HG02870 (cell line): ENCODE results near the gene COL13A1.

Source experiments
- ATAC-seq: cut with Tn5 transposase; IDR thresholded peaks from one replicate; pipeline ENCODE4 v1.9.1; 2021; ENCODE audit warnings: mild to moderate bottlenecking, moderate library complexity; ENCODE audit not compliant: unreplicated experiment

Gene COL13A1

GRCh38 chr10:69844698-69845097 is 43.0 kb downstream of the COL13A1 start:
- ATAC-seq, result no peak

DNA sequence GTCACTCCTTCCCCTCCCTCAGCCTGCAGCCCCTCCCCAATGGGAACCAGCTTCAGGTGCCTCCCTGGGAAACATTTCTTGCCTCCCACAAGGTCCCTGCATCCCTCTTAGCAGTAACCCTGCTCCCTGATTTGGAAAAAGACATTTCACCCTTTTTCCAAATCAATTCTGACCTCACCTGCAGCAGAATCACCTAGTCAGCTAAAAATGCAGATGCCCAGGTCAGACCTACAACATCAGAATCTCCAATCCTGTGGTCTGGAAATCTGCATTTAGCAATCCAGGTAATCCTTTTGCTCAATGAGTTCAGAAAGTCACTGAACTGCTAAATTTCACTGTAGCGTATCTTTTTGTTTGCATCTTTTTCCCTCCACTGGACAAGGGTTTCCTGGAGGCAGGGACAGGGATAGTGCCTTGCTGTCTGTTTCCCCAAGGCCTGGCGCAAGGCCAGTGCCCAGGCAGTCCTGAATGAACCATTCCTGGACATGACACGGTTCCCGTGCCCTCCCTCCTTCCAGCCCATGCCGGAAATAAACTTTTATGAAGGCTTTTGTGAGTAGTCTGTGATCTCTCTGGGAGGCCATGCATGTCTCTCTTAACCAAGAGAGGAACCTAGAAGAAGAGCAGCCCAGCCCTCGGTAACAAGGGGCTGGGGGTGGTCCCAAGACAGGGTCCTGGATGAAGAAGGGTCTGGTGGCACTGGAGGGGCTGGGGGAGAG is 44.0 kb downstream of the COL13A1 start:
- ATAC-seq, result no peak

DNA sequence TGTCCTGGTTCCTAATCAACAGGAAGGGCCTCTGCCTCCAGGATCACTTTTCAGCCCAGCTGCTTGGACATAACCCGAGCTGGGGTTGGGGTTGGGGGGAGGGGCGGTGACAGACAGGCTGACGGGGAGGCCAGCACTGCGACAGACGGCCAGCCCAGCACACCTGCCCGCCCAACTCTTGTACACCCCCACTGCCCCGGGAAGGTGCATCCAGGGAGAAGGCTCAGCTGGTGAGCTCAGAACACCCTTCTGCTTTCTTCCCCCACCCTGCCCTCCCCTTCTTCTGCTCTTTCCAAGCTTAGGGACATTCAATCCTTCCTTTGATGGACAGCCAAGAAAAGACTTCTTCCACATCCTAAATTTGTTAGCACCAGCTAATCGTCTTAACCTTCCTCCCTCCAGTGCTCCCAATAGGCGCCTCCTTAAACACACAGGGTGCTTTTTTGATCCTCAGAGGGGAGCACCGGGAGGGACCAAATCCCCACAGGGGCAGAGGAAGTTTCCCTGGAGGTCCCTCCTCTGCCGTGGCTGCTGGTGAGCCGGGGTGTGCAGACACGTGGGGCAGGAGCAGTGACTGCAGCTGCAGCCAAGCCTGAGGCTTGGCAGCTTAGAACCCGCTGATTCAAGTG is 44.7 kb downstream of the COL13A1 start:
- no peak for ATAC-seq

DNA sequence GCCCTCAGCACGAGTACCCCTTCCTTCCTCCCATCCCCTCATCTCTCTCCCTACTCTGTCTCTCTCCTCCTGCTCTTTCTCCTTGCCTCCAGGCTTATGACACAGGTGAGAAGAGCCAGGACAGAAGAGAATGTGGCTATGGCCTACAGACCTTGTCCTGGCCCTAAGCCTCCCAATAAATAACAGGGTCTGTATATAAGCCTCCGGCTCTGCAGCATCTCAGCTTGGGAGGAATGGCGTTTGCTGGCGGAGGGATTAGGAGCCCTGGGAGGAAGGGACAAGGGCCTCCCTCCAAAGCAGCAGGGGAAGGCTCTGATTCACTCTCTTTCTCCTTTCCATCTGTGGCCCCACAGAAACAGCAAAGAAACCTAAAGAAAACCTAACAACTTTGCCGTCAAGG is 45.8 kb downstream of the COL13A1 start:
- no peak for ATAC-seq

- no peak for ATAC-seq
Observed at GRCh38 chr10:69847883-69848282, 46.2 kb downstream of the COL13A1 start.

- no peak for ATAC-seq
Observed at GRCh38 chr10:69848454-69848853, 46.7 kb downstream of the COL13A1 start.

GRCh38 chr10:69849825-69850224 is 48.1 kb downstream of the COL13A1 start:
- no peak for ATAC-seq

- no peak for ATAC-seq
Observed at GRCh38 chr10:69850440-69850839, 48.7 kb downstream of the COL13A1 start.

DNA sequence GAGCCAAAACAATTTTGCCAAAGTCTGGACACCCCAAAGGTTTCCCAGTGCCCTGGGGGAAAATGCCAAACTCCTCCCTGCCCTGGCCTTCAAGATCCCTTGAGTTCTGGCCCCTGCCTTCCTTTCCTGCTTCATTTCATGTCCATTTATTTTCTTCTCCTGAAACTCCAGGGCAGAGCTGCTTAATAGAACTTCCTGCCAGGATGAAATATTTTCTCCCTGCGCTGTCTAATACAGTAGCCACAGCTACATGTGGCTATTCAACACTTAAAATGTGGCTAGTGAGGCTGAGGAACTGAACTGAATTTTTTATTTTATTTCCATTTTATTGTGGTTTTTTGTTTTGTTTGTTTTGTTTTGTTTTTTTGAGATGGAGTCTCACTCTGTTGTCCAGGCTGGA is 49.6 kb downstream of the COL13A1 start:
- ATAC-seq, result no peak

DNA sequence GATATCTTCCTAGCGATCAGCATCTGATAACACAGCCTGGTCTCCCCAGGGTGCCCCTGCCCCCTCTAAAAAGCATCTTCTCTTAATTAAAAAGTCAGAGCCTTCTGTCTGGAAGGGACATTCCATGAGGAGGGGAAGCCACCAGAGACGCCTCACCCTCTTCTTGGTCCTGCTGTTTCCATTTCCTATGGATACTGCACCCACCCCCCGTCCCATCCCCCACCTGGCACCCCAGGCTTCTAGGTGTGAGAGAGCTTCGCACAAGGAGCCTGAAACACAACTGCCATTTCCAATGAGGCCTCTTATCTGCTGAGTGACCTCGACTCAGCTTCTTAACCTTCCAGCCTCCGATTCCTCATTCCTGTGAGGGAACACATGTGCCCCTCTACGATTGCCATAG is 51.4 kb downstream of the COL13A1 start:
- ATAC-seq, result no peak

DNA sequence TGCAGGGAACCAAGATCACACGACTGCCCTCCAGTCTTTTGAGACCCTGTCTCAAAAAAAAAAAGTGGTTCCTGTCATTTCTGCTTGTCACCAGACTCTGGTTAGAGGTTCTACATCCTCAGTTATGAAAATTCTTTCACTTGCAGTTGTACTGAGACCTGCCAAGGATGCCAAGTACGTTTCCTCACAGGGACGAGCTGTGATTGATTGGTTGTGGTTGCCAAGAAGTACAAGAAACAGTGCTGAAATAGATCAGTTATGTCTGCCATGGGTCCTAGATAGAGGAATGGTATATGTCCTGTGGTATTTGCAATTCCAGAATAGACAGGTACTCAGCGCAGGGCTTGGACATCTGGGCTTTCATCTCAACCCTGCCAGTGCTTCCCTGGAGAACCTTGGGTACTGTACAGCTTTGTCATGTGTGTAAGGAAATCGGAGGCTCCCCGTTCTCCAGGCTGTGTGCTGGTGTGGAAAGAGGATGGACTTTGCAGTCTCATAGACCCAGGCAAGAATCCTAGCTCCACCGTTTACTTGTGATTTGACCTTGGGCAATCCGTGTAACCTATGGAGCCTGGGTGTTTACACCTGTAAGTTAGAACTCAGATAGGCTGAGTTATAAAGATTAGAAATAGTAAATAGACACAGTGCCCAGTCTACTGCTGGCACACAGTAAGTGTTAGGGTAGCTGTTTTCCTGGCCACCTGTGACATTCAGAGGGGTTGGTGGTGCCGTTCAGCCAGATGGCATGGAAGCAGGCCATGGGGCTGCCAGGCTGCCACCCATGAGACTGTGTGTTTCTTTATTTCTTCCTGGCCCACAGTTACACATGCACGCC is 53.0 kb downstream of the COL13A1 start:
- no peak for ATAC-seq

DNA sequence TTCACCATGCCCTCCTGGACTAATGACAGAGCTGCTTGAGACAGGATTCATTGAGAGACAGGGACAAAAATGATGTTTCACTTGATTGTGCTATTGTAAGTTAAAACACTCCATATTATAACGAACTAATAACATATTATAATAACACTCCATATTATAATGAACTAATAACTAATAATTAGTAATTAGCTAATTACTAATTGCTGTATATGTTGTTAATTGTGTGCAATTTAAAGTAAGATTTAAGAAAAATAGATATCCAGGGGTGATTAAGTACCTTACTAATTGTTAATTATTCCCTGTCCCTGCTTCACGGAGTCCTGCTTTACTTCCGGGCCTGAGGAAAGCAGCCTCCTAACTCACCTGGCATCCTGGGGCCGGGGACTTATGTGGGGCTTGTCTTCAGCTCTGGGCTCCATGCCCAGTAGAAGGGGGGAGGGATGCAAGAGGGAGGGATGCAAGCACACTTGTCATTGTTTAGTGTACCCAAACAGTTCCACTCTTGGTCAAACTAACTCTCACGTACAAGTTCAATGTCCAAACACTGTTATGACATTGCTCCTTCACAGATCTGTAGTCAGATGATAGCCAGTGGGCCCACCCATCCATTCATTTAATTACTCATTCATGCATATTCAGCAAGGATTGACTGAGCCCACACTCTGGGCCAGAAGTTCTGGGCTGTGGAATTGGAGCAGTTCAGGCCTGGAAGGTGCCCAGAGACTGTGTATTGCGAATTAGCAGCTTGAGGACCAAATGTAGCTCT is 53.8 kb downstream of the COL13A1 start:
- ATAC-seq, result no peak

GRCh38 chr10:69856601-69857166 is 55.0 kb downstream of the COL13A1 start:
- ATAC-seq, result no peak

DNA sequence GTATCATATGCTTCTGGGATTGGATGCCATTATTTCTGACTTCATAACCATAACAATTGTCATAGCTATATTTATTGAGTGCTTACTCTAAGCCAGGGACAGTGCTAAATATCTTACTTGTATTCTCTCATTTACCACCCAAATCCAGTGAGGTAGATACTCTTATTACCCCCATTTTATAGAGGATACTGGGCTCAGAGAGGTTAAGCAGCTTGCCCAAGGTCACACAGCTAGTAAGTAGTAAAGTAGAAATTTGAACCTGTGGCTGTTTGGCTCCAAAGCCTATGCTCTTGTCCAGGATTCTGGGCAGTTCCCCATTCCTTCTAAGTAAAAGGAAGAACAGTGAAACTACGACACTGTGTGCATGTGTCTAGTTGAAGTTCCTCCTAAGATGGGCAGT is 56.5 kb downstream of the COL13A1 start:
- no peak for ATAC-seq

GRCh38 chr10:69860271-69860670 is 58.6 kb downstream of the COL13A1 start:
- ATAC-seq, result no peak

DNA sequence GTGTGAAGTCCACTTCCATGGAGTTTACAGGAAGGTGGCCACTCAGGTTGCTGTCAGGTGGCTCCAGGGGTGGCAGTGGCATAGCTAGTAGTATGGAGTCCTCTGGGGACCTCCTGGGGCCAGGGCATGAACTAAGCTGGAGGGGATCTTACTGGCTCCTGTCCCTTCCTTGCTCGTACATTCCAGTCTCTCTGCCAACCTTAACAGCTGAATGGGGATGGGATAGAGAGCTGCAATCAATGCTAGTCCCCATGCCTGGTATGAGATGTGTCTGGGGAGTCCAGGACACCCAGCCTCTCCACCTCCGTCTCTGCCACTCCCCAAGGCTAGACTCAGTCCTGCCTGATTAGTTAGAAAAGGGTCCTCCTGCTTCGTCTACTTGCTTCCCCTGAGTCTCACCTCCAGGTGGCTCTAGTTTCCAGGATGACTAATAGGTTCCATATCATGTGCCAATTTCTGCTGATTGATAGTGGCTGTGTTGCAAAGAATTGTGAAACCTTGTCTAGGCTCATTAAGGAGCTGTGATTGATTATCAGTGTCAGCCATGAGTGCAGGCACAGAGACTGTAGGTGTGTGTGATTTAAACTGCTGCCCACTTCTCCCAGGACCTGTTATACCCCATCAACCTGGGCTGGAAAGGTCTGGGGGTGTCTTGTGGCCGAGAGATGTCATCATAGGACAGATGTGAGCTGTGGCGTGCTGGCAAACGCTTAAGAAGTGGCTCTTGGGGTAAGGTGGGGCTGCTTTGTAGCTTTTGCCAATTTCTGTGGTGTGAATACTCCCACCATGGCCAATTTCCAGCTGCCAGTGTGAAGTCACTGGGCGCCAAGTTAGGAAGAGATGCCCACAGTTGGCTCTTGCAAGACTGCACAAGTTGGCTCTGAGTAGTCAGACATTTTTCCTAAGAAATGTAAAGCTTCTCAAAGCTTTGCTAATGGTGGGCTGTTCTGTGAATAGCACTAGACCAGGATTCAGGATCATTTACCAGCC is 59.8 kb downstream of the COL13A1 start:
- ATAC-seq, result no peak

DNA sequence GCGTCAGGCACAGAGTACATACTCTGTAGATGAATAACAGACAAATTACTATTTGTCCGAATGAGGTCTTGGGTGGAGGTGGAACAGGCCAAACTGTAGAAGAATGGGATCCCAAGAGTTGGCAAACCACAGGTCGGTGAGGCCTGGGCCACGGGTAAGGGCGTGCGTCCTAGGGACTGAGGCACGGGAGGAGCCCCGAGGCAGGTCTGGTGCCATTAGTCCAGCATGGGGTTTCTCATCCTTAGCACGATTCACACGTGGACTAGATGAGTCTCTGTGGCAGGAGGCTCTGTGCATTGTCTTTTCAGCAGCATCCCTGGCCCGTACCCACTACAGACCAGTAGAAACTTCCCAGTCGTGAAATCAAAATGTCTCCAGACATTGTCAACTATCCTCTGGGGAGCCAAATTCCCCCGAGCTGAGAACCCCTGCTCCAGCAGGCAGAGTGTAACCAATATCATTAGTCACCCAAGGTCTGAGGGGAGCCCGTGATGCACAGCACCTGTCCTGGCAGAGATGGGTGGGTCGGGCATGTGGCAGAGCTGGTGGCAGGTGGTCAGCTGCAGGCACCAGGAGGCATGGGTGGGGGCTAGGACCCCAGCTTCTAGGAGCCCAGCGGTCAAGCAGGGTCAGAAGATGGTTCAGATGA is 61.3 kb downstream of the COL13A1 start:
- no peak for ATAC-seq

DNA sequence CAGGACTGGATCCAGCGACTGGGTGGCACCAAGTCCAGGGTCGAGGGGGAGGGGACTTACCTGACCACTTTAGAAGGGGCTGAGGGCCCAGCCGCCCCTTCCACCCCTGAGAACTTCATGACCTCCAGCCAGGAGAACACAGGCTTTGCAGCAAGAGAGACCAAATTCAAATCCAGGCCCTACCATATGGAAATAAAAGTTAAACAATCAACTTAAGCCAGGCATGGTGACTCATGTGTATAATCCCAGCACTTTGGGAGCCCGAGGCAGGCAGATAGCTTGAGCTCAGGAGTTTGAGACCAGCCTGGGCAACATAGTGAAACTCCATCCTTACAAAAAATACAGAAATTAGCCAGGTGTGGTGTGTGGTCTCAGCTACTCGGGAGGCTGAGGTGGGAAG is 61.9 kb downstream of the COL13A1 start:
- no peak for ATAC-seq

DNA sequence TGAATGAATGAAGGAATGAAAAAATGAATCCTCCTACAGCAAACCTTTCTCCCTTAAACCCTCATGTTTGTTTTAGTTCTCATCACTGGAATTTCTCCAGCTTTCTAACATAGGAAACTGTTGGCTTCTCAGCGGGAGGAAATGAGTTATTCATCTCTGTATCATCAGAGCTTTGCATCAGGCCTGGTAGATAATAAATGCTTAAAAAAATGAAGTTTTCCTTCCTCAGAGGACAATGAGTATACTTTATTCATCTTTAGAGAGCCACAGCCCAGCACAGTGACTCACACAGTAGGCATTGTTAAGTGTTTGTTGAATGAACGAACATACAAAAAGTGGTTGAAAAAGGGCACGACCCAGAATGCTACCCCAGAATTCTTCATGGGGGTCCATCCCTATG is 62.6 kb downstream of the COL13A1 start:
- ATAC-seq, result no peak
